Esophagus muscularis mucosa (tissue), 4 donors: Measurements from ENCODE around the gene DISC1. TPM values are rescaled to one million over a fixed set of nuclear protein-coding genes. Genes with fewer than 3 reads are reported as not detected.

Experiments
- DNase-seq: peaks from one replicate; pipeline ENCODE4 v3.0.0-alpha.2; 2017; ENCODE audit errors: extremely low spot score
- H3K27ac ChIP-seq, 4 donors: fragments of 200-600 bp; sonication (generic); replicated peaks in 1 of 4; 1 replicate in 3 of 4; 2 replicates in 1 of 4; pipeline ENCODE4 v1.5.1; 2016 to 2019; ENCODE audit warnings: mild to moderate bottlenecking in 1 of 4
- H3K27me3 ChIP-seq, 4 donors: fragments of 200-600 bp; sonication (generic); one replicate each; pipeline versions ENCODE4 v1.5.1 to v1.6.0; 2016 to 2019
- H3K36me3 ChIP-seq, 4 donors: fragments of 200-600 bp; sonication (generic); one replicate each; pipeline ENCODE4 v1.5.1; 2016 to 2019
- H3K4me1 ChIP-seq, 4 donors: fragments of 200-600 bp; sonication (generic); one replicate each; pipeline ENCODE4 v1.5.1; 2016 to 2019
- H3K4me3 ChIP-seq, 4 donors: fragments of 200-600 bp; sonication (generic); 1 replicate in 2 of 4; 2 replicates in 2 of 4; pipeline ENCODE4 v1.5.1; 2016 to 2019; ENCODE audit warnings: mild to moderate bottlenecking in 4 of 4, moderate library complexity in 1 of 4
- H3K9me3 ChIP-seq, 4 donors: fragments of 200-600 bp; sonication (generic); 1 replicate in 3 of 4; 2 replicates in 1 of 4; pipeline ENCODE4 v1.5.1; 2016 to 2019
- EP300 ChIP-seq: sonication (generic); formaldehyde crosslinking; IDR thresholded peaks from one replicate; pipeline ENCODE4 v1.6.1; 2017; ENCODE audit warnings: antibody characterized with exemption
- POLR2A ChIP-seq: fragments of 450-650 bp; IDR thresholded peaks from one replicate; pipeline ENCODE4 v1.6.1; 2017; ENCODE audit warnings: antibody characterized with exemption, moderate library complexity, mild to moderate bottlenecking, low read depth
- POLR2AphosphoS5 ChIP-seq, 2 donors: sonication (generic); formaldehyde crosslinking; IDR thresholded peaks; one replicate each; pipeline ENCODE4 v1.6.1; 2017; ENCODE audit warnings: antibody characterized with exemption in 2 of 2
- WGBS: methylation state at CpG from one replicate; pipeline ENCODE4 v1.1.5; 2018; 5-methylcytosine and 5-hydroxymethylcytosine counted together
- intact Hi-C: fragments of 100-400 bp; cut with DNase I; formaldehyde crosslinking; loops from one replicate; pipeline ENCODE4 v1.15.1; 2023
- total RNA-seq, 4 donors: library from RNA; depleted of rRNA; stranded (reverse); fragments of >200 nt; gene quantifications; one replicate each; pipeline versions ENCODE4 v1.1.0 to v1.2.1, GENCODE V29; 2016
- TF ChIP-seq, protein P1 (sequence below), 3 experiments: fragments of 200-600 bp in 2 of 3; fragments of 450-650 bp in 1 of 3; sonication (generic) in 2 of 3; IDR thresholded peaks; one replicate each; pipeline ENCODE4 v1.5.1; 2017 to 2019; ENCODE audit warnings: antibody characterized with exemption in 3 of 3, mild to moderate bottlenecking in 2 of 3, moderate library complexity in 1 of 3

The DISC1 gene
- total RNA-seq, 4 donors from 2014 or later, result 5.3 to 6.6 (median 6.2) TPM

DNA sequence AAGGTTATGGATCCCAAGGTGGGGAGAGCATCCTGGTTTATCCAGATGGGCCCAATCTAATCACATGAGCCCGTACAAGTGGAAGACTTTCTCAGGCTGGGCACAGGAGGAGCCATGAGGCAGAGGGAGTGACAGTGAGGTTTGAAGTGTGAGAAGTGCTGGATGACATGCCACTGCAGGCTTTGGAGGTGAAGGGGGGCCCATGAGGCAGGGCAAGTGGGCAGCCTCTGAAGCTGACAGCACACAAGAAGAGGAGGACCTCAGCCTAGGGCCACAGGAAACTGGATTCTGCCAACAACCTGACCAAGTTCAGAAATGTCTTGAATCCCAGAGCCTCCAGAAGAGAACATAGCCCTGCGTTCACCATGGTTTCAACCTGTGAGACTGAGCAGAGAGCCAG is 311.6 kb downstream of the DISC1 start:
- intact Hi-C loops, result no loop called here
- 100% methylated on average over 2 of the region's 2 CpGs for WGBS

DNA sequence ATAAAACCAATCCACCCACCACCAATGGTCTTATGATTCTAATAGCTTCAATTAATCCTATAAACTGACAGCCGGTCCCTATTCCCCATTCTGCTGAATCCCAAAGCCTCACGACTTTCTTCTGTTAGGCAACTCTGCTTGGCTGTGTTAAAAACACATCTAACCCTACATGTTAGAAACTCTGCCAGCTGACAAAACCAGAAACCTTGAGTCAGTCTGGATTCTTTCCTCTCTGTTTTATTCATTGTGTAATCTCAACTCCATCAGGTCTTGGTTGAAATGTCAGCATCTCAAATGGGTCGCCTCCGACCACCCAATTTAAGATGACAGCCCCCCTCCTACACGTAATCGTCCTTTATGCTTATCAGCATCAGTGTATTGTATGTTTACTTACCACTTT is 312.1 kb downstream of the DISC1 start:
- H3K27me3 ChIP-seq, result no peaks in the 10 kb centered on the region
- H3K4me3 ChIP-seq, result no peak overlapping the region
- peaks cover 12 to 39% (median 21%) of the 10 kb centered on the region in 4 donors for H3K4me1 ChIP-seq
- intact Hi-C loops, result no loop called here
- H3K36me3 ChIP-seq, result no peaks in the 10 kb centered on the region
- H3K9me3 ChIP-seq, result no peaks in the 10 kb centered on the region
- no peak for DNase-seq
- WGBS, result 81% methylated on average over 6 of the region's 6 CpGs
- no peak overlapping the region for H3K27ac ChIP-seq
- TF ChIP-seq EP300, result no peak
- TF ChIP-seq, protein P1, sequence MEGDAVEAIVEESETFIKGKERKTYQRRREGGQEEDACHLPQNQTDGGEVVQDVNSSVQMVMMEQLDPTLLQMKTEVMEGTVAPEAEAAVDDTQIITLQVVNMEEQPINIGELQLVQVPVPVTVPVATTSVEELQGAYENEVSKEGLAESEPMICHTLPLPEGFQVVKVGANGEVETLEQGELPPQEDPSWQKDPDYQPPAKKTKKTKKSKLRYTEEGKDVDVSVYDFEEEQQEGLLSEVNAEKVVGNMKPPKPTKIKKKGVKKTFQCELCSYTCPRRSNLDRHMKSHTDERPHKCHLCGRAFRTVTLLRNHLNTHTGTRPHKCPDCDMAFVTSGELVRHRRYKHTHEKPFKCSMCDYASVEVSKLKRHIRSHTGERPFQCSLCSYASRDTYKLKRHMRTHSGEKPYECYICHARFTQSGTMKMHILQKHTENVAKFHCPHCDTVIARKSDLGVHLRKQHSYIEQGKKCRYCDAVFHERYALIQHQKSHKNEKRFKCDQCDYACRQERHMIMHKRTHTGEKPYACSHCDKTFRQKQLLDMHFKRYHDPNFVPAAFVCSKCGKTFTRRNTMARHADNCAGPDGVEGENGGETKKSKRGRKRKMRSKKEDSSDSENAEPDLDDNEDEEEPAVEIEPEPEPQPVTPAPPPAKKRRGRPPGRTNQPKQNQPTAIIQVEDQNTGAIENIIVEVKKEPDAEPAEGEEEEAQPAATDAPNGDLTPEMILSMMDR (IDR thresholded peaks at IDR 0.05), result no peak
- no peak for TF ChIP-seq POLR2A

More for the DNA sequence above, 311.6 kb downstream of the DISC1 start:
- no peak overlapping the region for H3K27ac ChIP-seq
- no peaks in the 10 kb centered on the region for H3K9me3 ChIP-seq
- no peaks in the 10 kb centered on the region for H3K36me3 ChIP-seq
- TF ChIP-seq, protein P1 (IDR thresholded peaks at IDR 0.05), result no peak
- no peak for TF ChIP-seq EP300
- TF ChIP-seq POLR2AphosphoS5 (IDR thresholded peaks at IDR 0.05), result no peak
- no peak for TF ChIP-seq POLR2A
- H3K4me3 ChIP-seq, result no peak overlapping the region
- peaks cover 12 to 39% (median 21%) of the 10 kb centered on the region in 4 donors for H3K4me1 ChIP-seq
- no peaks in the 10 kb centered on the region for H3K27me3 ChIP-seq
- no peak for DNase-seq

DNA sequence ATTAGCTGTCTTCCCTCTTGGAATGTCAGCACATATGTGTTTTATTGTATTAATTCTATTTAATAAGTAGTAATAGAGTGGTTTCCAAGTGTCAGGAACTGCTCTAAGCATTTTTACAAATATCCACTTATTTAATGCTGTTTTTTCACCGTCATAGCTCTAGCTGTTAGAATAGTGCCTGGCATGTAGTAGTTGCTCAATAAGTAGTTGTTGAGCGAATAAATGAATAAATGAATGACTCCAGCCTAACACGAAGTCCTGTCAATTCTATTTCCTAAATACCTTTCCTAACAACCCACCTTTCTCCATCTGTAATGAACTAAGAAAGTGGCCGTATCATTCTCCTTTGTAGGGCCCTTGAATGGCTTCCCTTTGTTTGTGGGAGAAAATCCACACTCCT is 312.5 kb downstream of the DISC1 start:
- H3K36me3 ChIP-seq, result no peaks in the 10 kb centered on the region
- H3K27ac ChIP-seq, result no peak overlapping the region
- H3K4me1 ChIP-seq, result peaks cover 12 to 35% (median 21%) of the 10 kb centered on the region in 4 donors
- H3K4me3 ChIP-seq, result no peak overlapping the region
- no peak for DNase-seq
- WGBS, result over 99% methylated on average over 4 of the region's 4 CpGs
- TF ChIP-seq POLR2AphosphoS5 (IDR thresholded peaks at IDR 0.05) (no peak), POLR2A (no peak), EP300 (no peak)
- TF ChIP-seq, protein P1 (IDR thresholded peaks at IDR 0.05), result no peak
- H3K9me3 ChIP-seq, result no peaks in the 10 kb centered on the region
- no peaks in the 10 kb centered on the region for H3K27me3 ChIP-seq
- intact Hi-C loops, result no loop called here

DNA sequence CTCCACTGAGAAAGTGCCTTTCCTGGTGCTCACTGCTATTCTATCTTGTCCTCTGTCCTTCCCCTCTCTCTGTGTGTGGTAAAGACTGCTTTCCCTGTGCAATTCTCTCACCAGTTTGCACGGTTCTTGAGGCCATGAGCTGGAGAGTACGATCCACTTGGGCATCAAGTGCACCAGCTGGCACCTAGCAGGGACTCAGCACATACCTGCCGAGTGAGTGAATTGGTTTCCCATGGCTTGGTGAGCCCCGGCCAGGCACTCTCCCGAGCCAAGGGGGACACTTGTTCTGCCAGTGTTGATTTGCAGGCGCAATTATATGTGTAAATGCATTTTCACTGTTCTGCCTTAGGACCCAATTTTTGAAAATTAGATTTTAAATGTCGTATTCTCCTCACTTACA is 313.5 kb downstream of the DISC1 start:
- Histone ChIP-seq H3K27ac (no peak overlapping the region), H3K27me3 (no peaks in the 10 kb centered on the region), H3K4me1 (peaks cover 7 to 25% (median 21%) of the 10 kb centered on the region in 4 donors), H3K9me3 (no peaks in the 10 kb centered on the region), H3K4me3 (no peak overlapping the region), H3K36me3 (no peaks in the 10 kb centered on the region)
- 91% methylated on average over 7 of the region's 7 CpGs for WGBS
- TF ChIP-seq EP300, result no peak
- no peak for TF ChIP-seq POLR2A
- no peak for TF ChIP-seq POLR2AphosphoS5 (IDR thresholded peaks at IDR 0.05)
- TF ChIP-seq, protein P1 (IDR thresholded peaks at IDR 0.05), result no peak
- DNase-seq, result no peak
- intact Hi-C loops, result no loop called here

DNA sequence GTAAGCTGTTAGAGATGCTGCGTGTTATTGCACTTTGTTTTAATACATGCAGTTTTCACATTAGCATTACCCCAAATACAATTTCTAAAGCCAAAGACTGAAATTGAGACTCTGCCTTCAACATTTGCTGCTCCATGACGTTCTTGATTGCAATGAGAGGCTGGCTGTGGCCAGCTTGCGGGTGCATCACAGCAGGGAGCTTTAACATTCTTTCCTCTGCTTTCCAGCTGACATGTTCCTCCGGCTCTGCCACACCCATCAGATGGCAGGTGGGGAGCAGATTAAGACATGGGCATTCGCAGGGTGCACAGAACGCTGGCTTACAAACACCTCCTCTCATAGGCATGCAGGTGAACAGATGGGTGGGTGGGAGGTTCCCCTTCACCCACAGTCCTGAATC is 314.1 kb downstream of the DISC1 start:
- intact Hi-C loops, result no loop called here
- no peaks in the 10 kb centered on the region for H3K27me3 ChIP-seq
- peaks cover 7 to 19% (median 16%) of the 10 kb centered on the region in 4 donors for H3K4me1 ChIP-seq
- no peak for DNase-seq
- H3K27ac ChIP-seq, result no peak overlapping the region
- TF ChIP-seq POLR2AphosphoS5 (IDR thresholded peaks at IDR 0.05) (no peak), POLR2A (no peak), EP300 (no peak)
- TF ChIP-seq, protein P1 (IDR thresholded peaks at IDR 0.05), result no peak
- 99% methylated on average over 4 of the region's 6 CpGs for WGBS
- no peaks in the 10 kb centered on the region for H3K36me3 ChIP-seq
- H3K4me3 ChIP-seq, result no peak overlapping the region
- H3K9me3 ChIP-seq, result no peaks in the 10 kb centered on the region
